CD4-positive, alpha-beta T cell treated with Interferon alpha-2 for 1 hour (primary cell): ENCODE data around the gene TRIM54.
"Not testable (repeated sequence)": the region's sequence is repeated elsewhere in the genome, so short reads cannot be mapped to it uniquely, and the experiment has no call there.

ENCODE experiments used
- DNase-seq, 2 donors: peaks; one replicate each; pipeline ENCODE4 v3.0.0-alpha.2; 2020 to 2022

The TRIM54 gene

DNA sequence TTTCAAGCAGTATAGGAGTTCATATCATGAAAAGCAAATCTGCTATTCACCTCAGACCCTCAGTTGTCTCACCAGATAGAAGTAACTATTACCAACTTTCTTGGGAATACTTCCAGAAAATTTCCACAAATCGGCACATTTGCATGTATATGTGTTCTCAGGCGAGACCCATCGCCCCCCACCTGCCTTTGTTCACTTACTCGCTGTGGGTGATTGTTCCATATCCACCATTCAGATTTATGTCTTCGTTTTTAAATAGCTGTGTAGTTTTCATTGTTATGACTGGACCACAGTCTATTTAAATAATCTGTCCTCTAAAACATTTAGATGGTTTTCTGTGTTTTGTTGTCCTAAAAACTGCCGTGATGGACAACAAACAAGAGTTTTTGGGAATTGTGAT lies 3.3 kb downstream of the TRIM54 start:
- no peak for DNase-seq

DNA sequence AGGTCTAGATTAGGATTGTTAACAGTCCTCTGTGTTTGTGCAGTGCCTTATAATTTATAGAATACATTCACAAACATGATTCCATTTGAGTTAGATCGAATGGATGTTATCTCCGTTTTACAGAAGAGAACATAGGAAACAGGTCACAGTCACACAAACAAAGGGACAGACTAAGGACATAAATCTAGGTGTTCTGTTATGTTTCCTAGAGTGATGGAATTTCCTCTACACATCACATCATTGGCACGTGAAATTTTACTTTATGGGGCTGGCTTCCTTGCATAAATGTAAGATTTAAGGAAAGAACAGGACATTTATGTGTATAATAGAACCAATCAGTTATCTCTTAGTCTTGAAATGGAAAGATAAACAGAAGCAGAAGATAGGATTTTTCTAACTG lies 6.4 kb downstream of the TRIM54 start:
- no peak for DNase-seq

DNA sequence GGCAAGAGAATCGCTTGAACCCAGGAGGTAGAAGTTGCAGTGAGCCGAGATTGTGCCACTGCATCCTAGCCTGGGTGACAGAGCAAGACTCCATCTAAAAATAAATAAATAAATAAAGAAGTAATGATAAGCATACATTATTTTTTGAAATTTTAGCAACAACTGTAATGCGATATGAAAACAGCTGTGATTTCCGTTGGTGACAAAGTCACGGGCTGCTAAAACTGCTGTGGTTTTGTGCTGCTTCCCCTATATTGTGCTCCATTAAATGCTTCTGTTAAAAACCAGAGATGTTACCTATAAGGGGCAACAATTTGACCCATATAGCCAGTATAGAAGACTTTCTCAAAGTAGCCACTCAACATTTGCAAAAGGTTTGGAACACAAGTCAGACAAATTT lies 8.3 kb downstream of the TRIM54 start:
- DNase-seq: no peak

DNA sequence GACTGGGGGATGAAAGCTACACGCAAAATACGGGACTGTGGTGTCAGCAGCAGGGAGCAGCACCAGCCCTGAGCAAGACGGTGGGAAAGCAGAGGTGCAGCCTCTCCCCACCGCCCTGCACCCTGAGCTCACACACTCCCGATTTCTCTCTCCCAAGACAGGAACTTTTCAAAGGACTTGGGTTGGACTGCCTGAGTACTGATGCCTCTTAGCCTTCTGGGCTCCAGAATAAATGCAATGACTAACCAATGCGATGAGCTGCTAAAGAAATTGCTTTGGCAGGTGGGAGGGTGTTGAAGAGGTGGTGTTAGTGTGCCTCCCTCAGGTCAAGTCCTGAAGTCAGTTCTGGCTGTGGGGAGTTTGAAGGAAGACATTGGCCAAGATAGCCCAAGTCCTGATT lies 9.6 kb downstream of the TRIM54 start:
- no peak for DNase-seq

DNA sequence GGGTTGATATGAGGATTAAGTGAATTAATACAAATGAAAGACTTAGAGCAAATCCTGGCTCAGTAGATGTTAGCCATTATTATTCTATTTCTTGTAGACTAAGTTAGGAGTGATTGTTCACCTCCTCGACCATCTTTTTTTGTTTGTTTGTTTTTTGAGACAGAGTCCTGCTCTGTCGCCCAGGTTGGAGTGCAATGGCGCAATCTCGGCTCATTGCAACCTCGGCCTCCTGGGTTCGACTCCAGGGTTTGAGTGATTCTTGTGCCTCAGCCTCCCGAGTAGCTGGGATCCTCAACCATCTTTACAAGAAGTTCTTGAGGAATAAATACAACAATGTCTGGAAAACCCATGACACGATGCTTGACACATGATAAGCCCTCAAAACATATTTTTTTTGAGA lies 12.7 kb downstream of the TRIM54 start:
- no peak for DNase-seq

DNA sequence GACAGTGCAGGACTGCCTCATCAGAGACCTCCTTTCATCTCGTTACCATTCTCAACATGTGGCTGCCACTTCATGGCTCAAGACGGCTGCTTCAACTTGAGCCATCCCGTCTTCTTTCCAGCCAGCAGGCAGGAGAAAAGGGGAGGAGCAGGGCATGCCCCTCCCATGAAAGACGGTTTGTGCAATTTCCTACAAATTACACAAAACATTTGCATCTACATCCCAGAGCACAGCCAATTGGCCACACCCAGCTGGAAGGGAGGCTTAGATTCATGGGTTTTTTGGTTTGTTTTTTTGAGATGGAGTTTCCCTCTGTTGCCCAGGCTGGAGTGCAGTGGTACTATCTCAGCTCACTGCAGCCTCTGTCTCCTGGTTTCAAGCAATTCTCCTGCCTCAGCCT lies 14.3 kb downstream of the TRIM54 start:
- DNase-seq: peak in 1 of 2 donors; percentile 16

DNA sequence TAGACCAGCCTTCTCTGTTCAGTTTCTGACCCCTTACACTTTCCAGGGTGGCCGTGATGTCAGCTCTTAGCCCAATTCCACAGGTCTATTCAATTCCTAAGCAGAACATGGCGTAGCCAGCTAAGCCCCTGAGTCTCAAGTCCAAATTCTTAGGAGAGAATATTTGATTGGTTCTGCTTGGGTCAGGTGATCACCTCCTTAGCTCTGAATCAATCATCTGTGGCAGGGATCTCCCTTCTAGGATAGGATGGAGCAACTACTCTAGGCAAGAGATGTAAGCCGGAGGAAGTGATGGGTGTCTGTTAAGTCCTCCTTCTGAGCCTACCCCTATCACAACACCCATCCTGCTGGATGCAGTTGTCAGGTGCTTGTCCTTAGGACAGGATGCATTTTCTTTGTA lies 15.0 kb downstream of the TRIM54 start:
- DNase-seq: no peak

DNA sequence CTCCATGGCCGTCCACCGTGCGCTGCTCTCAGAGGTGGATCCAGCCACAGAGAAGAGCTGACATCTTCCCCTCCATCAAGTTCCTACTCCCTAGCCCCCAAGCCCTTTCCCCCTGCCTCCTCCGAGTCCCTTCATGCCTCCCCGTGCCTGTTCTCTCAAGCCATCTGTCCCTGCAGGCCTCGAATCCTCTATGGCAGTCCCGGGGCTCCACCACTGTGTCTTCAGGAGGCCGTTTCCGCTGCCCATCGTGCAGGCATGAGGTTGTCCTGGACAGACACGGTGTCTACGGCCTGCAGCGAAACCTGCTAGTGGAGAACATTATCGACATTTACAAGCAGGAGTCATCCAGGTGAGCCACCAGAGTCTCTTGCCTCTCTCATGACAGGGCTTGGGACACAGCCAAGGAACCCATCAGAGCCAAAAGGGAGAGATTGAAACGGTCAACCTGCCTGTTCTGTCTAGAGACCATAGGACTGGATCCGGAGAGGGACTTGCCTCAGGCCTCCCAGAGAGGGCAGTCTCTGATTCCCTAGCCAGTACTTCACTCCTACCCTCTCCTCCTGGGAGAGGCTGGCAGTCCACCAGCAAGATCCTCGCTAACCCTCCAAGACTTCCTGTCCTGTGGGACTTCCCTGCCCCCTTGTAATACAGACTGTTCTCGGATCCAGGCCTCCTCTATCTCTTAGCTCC lies 16.3 kb downstream of the TRIM54 start:
- DNase-seq: no peak

DNA sequence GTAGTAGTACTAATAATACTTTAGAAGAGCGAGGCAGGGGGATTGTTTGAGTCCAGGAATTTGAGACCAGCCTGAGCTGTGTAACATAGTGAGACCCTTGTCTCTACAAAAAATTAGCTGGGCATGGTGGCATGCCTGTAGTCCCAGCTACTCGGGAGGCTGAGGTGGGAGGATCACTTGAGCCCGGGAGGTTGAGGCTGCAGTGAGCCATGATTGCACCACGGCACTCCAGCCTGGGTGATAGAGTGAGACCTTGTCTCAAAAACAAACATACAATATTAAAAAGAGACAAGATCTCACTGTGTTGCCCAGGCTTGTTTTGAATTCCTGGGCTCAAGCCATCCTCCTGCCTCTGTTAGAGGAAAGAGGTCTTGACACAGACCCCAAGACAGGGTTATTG lies 18.4 kb downstream of the TRIM54 start:
- DNase-seq: not testable (repeated sequence)

DNA sequence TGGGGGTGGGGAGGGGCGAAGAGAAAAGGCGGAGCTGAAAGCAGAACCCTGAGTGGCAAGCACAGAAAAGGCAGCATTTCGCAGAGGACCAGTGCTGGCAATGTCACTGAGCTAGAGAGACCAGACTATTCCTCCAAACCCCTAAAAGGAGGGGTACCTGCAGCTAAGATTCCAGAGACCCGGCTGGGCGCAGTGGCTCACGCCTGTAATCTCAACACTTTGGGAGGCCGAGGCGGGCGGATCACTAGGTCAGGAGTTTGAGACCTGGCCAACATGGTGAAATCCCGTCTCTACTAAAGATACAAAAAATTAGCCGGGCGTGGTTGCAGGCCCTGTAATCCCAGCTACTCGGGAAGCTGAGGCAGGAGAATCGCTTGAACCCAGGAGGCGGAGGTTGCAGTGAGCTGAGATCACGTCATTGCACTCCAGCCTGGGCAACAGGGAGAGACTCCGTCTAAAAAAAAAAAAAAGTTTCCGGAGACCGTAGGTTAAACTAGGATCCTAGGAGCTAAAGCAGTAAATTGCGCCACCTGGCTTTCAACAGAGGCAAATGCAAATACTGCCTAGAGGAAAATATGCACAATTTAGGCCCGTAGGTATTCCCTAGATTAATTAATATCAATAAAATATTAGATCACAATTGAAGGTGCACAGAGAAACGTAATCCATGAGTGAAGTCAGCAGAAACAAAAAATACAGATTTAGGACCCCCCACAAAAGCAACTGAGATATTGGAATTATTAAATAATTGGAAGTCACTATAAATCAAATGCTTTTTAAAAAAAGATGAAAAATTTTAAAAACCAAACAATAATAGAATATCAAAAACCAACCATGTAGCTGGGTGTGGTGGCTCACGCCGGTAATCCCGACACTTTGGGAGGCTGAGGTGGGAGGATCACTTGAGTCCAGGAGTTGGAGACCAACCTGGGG lies 21.1 kb downstream of the TRIM54 start:
- peak; percentile 48 to 70 for DNase-seq

DNA sequence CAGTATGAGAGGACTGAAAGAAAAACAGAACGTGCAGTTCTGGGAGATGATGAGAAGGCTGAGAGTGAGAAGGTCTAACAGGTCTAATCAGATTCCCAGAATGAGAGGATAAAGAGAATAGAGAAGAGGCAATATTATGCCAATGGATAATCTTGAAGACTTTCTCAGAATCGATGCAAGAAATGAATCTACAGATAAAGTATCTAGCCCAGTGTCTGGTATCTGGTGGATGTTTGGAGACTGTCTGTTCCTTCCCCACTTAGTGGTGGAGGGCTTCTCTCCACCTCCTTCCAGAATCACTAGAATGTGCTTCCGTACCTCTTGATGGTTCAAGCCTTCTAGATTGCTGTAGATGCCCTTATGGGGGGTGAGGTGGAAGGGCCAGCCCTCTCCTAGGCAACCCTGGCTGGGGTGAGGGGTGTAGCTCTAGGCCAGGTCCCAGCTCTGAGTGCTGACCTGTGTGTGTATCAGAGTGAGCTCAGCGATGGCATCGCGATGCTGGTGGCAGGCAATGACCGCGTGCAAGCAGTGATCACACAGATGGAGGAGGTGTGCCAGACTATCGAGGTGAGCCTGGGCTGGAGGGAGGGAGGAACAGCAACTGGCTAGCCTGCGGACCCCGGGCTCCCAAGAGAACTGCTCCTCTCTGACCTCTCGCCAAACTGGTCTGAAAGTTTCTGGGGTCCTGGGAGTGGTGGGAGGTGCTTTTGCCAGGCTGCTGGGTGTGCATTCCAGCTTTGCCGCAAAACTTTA lies 22.4 kb downstream of the TRIM54 start:
- DNase-seq: no peak

DNA sequence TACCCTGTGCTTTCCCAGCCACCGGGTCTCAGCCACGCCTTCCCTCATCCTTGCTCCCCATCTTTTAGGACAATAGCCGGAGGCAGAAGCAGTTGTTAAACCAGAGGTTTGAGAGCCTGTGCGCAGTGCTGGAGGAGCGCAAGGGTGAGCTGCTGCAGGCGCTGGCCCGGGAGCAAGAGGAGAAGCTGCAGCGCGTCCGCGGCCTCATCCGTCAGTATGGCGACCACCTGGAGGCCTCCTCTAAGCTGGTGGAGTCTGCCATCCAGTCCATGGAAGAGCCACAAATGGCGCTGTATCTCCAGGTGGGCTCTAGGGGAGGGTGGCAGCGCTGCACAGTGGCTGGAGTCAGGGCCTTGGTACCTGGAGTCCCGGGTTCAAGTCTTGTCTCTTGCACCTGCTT lies 23.3 kb downstream of the TRIM54 start:
- DNase-seq: no peak

DNA sequence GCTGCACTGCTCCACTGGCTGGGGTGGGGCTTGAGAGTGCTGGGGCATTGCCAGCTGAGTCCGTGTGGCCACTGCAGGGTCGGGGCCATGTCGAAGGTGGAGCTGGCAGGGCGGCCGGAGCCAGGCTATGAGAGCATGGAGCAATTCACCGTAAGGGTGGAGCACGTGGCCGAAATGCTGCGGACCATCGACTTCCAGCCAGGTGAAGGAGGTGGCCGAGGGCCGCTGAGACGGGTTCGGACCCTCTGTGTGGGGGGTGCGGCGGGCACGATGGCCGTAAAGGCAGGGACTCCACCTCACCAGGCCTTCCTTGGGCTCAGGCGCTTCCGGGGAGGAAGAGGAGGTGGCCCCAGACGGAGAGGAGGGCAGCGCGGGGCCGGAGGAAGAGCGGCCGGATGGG lies 23.9 kb downstream of the TRIM54 start:
- no peak for DNase-seq

DNA sequence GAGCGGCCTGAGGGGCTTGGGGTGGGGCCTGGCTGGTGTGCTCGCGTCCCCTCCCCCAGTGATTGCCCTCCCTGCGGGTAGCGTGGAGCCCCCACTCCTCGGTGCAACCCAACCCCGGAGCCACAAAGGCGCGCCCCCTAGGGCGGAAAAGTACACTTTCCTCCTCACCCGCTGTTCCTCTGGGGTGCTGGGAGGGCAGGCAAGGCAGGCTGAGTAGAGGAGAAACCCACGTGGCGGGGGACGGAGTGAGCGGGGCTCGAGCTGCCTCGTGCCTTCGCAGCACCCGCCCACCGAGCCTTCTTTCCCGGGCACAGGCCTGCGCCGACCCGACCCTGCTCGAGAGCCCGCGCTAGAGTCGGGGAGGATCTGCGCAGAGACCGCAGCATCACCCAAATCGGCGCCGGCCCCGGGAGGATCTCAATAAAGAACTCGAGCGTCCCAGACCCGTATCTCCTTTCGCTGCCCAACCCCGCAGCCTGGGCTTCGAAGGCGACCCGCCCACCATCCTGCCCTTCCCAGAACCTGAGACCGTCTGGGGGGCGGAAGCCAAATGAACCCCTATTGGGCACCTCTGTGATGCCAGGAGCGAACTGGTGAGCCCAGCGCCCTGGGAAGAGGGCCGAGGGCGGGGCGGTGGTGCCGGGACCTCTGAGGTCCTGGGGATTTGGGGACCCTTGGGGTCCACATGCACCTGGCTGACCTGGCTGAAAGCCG lies 24.5 kb downstream of the TRIM54 start:
- DNase-seq: peak in 1 of 2 donors; percentile 22

DNA sequence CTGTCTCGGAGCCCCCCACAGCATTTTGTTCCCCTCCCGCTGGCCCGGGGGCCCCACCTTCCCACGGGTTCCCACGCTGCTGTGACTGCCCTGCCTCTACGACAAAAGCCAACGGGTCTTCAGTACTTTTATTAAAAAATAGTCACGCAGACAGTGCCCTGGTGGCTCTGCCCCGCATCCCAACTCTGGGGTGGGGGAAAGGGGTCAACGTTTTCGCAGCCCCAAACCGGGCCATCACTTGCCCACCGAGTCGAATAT lies 25.0 kb downstream of the TRIM54 start:
- DNase-seq: no peak

DNA sequence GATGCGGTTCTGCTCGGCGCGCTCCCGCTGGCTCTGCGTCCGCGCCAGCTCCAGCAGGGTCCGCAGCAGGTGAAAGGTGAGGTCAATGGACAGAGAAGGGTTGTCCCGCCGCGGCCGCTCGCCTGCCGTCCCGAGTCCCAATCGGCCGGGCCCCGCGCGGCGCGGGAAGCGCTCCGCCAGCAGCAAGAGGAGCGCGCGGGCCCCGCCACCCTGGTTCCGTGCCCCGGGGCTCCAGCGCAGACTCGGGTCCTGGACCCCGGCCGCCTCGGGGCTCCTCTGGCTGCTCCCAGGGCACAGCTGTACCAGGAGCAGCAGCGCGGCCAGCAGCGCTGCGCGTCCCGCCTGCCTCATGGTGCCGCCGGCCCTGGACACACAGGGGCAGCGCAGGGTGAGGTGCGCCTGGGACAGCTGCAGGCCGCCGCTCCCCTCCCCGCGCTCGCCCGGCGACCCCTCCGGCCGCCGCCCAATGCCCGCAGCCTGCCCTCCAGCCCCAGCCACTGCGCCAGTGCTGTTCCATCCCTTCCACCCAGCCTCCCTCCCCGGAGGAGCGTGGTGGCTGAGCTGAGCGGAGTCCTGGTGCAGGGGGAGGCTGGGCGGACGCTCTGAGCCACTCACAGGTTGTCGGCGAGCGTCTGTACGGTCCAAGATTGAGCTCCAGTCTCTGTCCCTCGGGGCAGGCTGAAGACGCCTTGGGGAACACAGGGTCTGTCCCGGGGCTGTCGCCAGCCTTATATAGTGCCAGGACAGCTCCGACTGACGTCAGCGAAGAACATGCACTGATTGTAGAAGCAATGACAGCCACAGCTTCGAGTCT lies 25.5 kb downstream of the TRIM54 start:
- no peak for DNase-seq

DNA sequence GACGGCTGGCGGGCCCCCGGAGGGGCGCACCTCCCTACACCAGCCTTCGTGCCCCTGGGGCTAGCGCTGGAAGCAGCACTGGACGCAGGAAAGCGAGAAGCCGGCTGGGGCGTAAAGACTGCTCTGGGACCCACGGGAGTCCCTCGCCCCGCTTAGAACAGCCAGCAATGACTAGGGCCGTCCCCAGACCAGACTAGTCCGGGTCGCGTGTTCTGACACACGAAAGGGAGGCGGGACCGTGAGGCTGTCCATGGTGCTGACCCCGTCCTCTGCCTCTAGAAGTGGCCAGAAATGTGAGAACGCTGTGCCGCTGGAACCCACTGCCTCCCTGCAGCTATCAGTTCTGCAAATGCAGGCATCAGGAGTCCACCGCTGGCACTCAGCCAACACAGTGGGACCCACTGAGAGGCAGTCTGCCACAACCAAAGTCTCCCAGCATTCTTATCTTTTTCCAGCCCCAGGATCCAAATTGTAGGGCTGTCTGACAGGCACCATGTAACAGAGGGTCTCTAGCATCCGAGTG lies 26.2 kb downstream of the TRIM54 start, which contains the start of gene UCN:
Gene UCN (minus strand): TSS at position 87 of the 523 bp plus-strand sequence. CDS start 550 bp downstream, outside the sequence.
- no peak for DNase-seq

DNA sequence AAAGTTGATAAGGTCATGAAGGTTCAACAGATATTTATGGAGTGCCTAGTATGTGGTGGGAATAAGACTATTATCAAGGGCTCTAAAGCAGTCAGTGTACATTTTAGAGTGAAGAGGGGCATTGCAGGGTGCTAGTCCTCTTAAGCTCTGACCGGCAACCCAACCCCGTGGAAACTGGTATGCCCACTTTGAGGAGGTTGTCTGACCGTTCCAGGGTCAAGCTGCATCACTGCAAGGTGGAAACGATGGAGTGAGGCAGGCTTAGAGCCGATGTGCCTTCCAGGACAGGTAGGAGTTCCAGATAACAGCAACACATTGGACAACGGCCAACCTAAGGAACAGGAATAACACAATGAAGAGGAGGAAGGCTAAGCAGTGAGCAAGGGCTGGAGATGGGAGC lies 27.4 kb downstream of the TRIM54 start:
- no peak for DNase-seq

DNA sequence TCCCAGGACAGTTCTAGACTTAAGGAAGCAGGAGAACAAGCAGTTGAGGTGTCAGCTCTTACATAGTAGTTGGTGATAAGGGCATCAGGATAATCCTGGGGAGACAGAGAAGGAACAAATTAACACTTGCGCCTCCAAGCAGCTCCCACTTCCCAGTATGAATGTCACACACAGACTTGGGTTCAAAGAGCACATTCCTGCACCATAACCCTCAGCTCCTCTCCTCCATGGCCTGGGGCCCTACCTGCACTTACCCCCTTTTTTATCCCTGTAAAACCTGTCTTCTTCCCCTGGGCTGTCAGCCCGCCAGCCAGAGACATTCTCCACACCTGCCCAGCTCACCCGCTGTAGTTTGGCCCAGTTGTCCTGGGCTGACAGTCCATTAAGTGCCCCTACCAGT lies 29.9 kb downstream of the TRIM54 start:
- DNase-seq: no peak

DNA sequence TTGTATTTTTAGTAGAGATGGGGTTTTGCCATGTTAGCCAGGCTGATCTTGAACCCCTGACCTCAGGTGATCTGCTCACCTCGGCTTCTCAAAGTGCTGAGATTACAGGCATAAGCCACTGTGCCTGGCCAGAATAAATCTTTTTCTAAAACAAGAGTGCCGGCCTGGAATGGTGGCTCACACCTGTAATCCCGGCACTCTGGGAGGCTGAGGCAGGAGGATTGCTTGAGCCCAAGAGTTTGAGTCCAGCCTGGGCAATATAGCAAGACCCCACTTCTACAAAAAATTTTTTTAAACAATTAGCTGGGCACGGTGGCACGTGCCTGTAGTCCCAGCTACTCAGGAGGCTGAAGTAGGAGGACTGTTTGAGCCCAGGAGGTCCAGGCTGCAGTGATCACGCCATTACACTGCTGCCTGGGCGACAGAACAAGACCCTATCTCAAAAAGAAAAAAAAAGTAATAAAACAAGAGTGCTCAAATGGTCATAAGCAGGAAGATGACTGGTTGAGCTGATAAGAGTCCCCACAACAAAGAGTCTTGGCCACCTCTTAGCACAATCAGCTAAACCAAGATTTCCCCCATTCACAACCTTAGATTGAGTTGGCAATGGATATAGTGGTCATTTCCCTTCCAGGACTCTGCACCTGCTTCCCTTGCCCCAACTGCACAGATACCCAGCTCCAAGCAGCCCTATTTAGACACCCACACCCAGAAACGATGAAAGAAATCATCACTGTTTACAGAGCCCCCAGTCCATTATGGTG lies 31.8 kb downstream of the TRIM54 start:
- DNase-seq: no peak

DNA sequence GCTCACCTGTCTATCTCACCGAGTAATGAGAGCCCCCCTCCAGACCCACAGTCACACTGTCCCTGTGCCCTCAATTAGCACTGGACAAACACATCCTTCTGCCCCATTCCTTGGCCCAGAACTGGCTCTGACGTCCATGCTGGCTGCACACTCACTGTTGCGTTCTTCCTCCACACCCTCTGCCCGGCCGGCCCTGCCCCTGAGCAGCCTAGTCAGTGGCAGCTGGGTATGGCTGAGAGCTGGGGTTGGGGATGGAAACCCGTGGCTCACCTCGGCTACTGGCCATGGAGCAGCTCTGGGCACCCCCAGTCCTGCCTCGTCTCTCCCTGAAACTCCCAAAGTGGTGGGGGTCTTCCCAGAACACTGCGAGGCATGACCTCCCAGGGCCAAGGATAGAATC lies 32.5 kb downstream of the TRIM54 start:
- no peak for DNase-seq
